Measurements from ENCODE around the gene LAMA5. TPM values are rescaled to one million over a fixed set of nuclear protein-coding genes. Genes with fewer than 3 reads are reported as not detected.

Gene LAMA5
- total RNA-seq, 4 donors from 2014 or later, result 95.2 to 230 (median 139) TPM

DNA sequence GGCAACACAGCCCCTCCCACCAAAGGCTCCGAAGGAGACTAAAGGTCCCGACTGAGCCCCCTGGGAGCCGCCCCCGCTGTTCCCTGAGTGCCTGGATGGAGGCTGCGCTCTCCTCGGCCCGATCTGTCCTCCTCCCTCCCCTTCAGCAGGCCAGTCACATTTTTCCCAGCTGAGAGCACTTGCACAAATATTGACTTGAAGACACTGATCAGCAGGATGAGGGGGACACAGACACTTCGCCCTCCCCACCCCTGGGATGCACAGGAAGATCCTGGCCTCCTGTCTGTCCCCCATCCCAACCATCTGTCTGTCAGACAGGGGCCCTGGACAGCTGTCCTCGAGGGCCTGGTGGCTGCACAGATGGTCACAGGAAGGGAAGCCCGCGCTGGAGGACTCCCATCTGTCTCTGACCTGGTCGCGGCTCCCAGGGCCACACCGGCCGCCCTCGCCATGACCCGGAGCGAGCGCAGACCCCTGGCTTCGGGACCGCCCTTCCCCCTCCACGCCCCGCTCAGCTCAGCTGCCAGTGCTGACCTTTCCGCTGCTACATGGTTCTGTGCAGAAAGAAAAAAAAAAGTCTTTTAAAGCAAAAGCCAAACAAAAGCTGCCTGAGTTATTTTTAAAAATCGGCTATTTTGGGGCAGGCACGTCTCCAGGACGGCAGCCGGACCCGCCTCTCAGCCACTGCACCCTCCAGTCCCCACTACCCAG, 11.1 kb downstream of the LAMA5 start:
- Histone ChIP-seq H3K9me3 (no peaks in the 10 kb centered on the region), H3K27ac (peak overlapping the region; percentile 83 to 96 (median 86)), H3K36me3 (peaks cover 0 to 9% (median 0%) of the 10 kb centered on the region in 3 donors), H3K4me1 (peaks cover 0 to 84% (median 64%) of the 10 kb centered on the region in 4 donors), H3K4me3 (peak overlapping the region in 2 of 4 donors; percentile 5 to 20), H3K27me3 (no peaks in the 10 kb centered on the region)
- TF ChIP-seq POLR2A (IDR thresholded peaks at IDR 0.05), result no peak
- peak in 1 of 2 donors; percentile 35 for TF ChIP-seq EP300 (IDR thresholded peaks at IDR 0.05)
- WGBS, 2 donors, result 17 to 23% methylated on average over 28 of the region's 29 CpGs
- no peak for DNase-seq (ENCODE audit: low spot score in 2 of 2)

DNA sequence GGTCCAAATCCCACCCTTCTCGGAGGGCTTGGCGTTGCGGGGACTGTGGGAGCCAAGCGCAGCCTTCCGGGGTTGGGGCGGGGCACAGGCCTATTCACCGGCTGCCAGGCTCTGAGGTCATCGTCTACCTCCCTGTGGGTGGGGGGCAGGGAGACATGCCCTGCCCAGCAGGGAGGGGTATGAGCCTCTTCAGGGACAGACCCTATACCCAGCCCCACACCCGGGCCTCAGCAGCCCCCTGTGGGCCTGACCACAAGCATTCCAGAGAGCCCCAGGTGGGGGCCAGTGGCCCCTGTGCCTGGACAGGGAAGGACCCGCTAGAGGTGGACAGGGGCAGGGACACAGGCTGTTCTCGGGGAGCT, 11.6 kb downstream of the LAMA5 start:
- H3K27ac ChIP-seq, result peak overlapping the region; percentile 83 to 96 (median 86)
- H3K4me3 ChIP-seq, result peak overlapping the region in 1 of 4 donors; percentile 14
- TF ChIP-seq EP300 (IDR thresholded peaks at IDR 0.05) (no peak), POLR2A (IDR thresholded peaks at IDR 0.05) (no peak)
- TF ChIP-seq, protein P1, sequence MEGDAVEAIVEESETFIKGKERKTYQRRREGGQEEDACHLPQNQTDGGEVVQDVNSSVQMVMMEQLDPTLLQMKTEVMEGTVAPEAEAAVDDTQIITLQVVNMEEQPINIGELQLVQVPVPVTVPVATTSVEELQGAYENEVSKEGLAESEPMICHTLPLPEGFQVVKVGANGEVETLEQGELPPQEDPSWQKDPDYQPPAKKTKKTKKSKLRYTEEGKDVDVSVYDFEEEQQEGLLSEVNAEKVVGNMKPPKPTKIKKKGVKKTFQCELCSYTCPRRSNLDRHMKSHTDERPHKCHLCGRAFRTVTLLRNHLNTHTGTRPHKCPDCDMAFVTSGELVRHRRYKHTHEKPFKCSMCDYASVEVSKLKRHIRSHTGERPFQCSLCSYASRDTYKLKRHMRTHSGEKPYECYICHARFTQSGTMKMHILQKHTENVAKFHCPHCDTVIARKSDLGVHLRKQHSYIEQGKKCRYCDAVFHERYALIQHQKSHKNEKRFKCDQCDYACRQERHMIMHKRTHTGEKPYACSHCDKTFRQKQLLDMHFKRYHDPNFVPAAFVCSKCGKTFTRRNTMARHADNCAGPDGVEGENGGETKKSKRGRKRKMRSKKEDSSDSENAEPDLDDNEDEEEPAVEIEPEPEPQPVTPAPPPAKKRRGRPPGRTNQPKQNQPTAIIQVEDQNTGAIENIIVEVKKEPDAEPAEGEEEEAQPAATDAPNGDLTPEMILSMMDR (IDR thresholded peaks at IDR 0.05), result no peak
- peaks cover 0 to 78% (median 59%) of the 10 kb centered on the region in 4 donors for H3K4me1 ChIP-seq
- DNase-seq (ENCODE audit: low spot score in 2 of 2), result no peak
- peaks cover 0 to 15% (median 0%) of the 10 kb centered on the region in 3 donors for H3K36me3 ChIP-seq
- no peaks in the 10 kb centered on the region for H3K9me3 ChIP-seq
- no peaks in the 10 kb centered on the region for H3K27me3 ChIP-seq
- WGBS, 2 donors, result 20 to 21% methylated on average over 4 to 7 of the region's 11 CpGs

GRCh38 chr20:62354811-62355341, 12.2 kb downstream of the LAMA5 start:
- H3K9me3 ChIP-seq, result no peaks in the 10 kb centered on the region
- peak overlapping the region in 1 of 4 donors; percentile 14 for H3K4me3 ChIP-seq
- WGBS, 2 donors, result 59 to 75% methylated on average over 9 to 12 of the region's 16 CpGs
- DNase-seq (ENCODE audit: low spot score in 2 of 2), result no peak
- H3K36me3 ChIP-seq, result peaks cover 0 to 21% (median 0%) of the 10 kb centered on the region in 3 donors
- no peaks in the 10 kb centered on the region for H3K27me3 ChIP-seq
- peaks cover 0 to 75% (median 57%) of the 10 kb centered on the region in 4 donors for H3K4me1 ChIP-seq
- TF ChIP-seq POLR2A (IDR thresholded peaks at IDR 0.05), result no peak
- TF ChIP-seq, protein P1 (IDR thresholded peaks at IDR 0.05), result no peak
- TF ChIP-seq EP300 (IDR thresholded peaks at IDR 0.05), result no peak
- H3K27ac ChIP-seq, result peak overlapping the region; percentile 83 to 96 (median 86)

GRCh38 chr20:62354031-62354808, 12.9 kb downstream of the LAMA5 start:
- H3K4me1 ChIP-seq, result peaks cover 0 to 69% (median 51%) of the 10 kb centered on the region in 4 donors

More at GRCh38 chr20:62354031-62354808, 12.9 kb downstream of the LAMA5 start:
- Histone ChIP-seq H3K9me3 (no peaks in the 10 kb centered on the region), H3K36me3 (peaks cover 0 to 23% (median 0%) of the 10 kb centered on the region in 3 donors), H3K27ac (peak overlapping the region; percentile 83 to 96 (median 86)), H3K4me3 (no peak overlapping the region), H3K27me3 (no peaks in the 10 kb centered on the region)
- TF ChIP-seq EP300 (IDR thresholded peaks at IDR 0.05), result no peak
- no peak for TF ChIP-seq POLR2A (IDR thresholded peaks at IDR 0.05)
- TF ChIP-seq, protein P1 (IDR thresholded peaks at IDR 0.05), result no peak
- DNase-seq (ENCODE audit: low spot score in 2 of 2), result no peak
- 65 to 69% methylated on average over 13 to 14 of the region's 14 CpGs for WGBS, 2 donors
